HepG2 (cell line): ENCODE results near the gene PRDM15. TPM values are rescaled to one million over a fixed set of nuclear protein-coding genes. Genes with fewer than 3 reads are reported as not detected.
A peak's percentile ranks its signal among the peaks of the same experiment; 100 is the strongest.

Source experiments
- CTCF ChIP-seq: sonication (generic); formaldehyde crosslinking; IDR thresholded peaks from 2 replicates; pipeline ENCODE4 v1.5.0; 2020; ENCODE audit warnings: mild to moderate bottlenecking, missing genetic modification reagents, moderate library complexity
- GZF1 ChIP-seq: sonication (generic); formaldehyde crosslinking; IDR thresholded peaks from 2 replicates; pipeline ENCODE4 v1.5.1; 2020; ENCODE audit warnings: mild to moderate bottlenecking, missing genetic modification reagents
- HNRNPH1 ChIP-seq: fragments of 200-400 bp; formaldehyde crosslinking; optimal IDR thresholded peaks from 2 replicates; pipeline ENCODE3; 2017; ENCODE audit warnings: mild to moderate bottlenecking, low read depth, low read length
- KDM1A ChIP-seq: IDR thresholded peaks from 2 replicates; pipeline ENCODE4 v1.6.1; 2016; ENCODE audit warnings: missing compliant biosample characterization
- PCBP1 ChIP-seq: fragments of 200-400 bp; formaldehyde crosslinking; IDR thresholded peaks from 2 replicates; pipeline ENCODE4 v1.6.1; 2017; ENCODE audit warnings: mild to moderate bottlenecking, low read depth, low read length, borderline replicate concordance
- PITX1 ChIP-seq: sonication (generic); formaldehyde crosslinking; IDR thresholded peaks from 2 replicates; pipeline ENCODE4 v1.5.1; 2020; ENCODE audit warnings: mild to moderate bottlenecking, missing genetic modification reagents
- PRPF4 ChIP-seq: fragments of 200-400 bp; formaldehyde crosslinking; IDR thresholded peaks from 2 replicates; pipeline ENCODE4 v1.6.1; 2016; ENCODE audit warnings: low read length, low read depth; ENCODE audit not compliant: poor library complexity, severe bottlenecking
- RERE ChIP-seq: IDR thresholded peaks from 2 replicates; pipeline ENCODE4 v1.6.1; 2016; ENCODE audit warnings: low read depth, missing genetic modification reagents, missing compliant biosample characterization
- STAG1 ChIP-seq: sonication (generic); formaldehyde crosslinking; IDR thresholded peaks from 2 replicates; pipeline ENCODE4 v1.4.0; 2020; ENCODE audit warnings: missing genetic modification reagents
- ZNF543 ChIP-seq: sonication (generic); formaldehyde crosslinking; IDR thresholded peaks from 2 replicates; pipeline ENCODE4 v1.4.0; 2020; ENCODE audit warnings: mild to moderate bottlenecking, missing genetic modification reagents
- ZNF776 ChIP-seq: sonication (generic); formaldehyde crosslinking; IDR thresholded peaks from 2 replicates; pipeline ENCODE4 v1.4.0; 2020; ENCODE audit warnings: mild to moderate bottlenecking, missing genetic modification reagents
- polyA plus RNA-seq, 8 experiments: library from polyadenylated mRNA; depleted of rRNA in 3 of 8; stranded (reverse) in 7 of 8; unstranded in 1 of 8; fragments of >200 nt; fragmentation: Illumina TruSeq in 4 of 8; extraction: Trizol in 4 of 8; gene quantifications; 2 replicates each; pipeline versions ENCODE4 v1.2.1 to v1.2.3, GENCODE V29; 2011 to 2016; ENCODE audit warnings: low read depth in 4 of 8, missing spikeins in 1 of 8, mixed read lengths in 1 of 8; ENCODE audit not compliant: insufficient read depth in 1 of 8
- total RNA-seq, 5 experiments: library from RNA; depleted of rRNA; stranded (reverse); fragments of >200 nt; fragmentation: Illumina TruSeq; extraction: Trizol; gene quantifications; 2 replicates each; pipeline ENCODE4 v1.2.3, GENCODE V29; 2016; ENCODE audit warnings: low read depth in 1 of 5

The PRDM15 gene
- total and polyA plus RNA-seq, 2 of the 13 experiments (the other 11 are each of a cell fraction or from before 2014, with no cell fraction given): 4.0 to 6.9 TPM

GRCh38 chr21:41876928-41877652 is 2.1 kb downstream of the PRDM15 start (continued):
- no peak for TF ChIP-seq RERE
- peak; percentile 19; the same call in 1 of the 2 replicates for TF ChIP-seq CTCF (CRISPR knock-in tag)
- TF ChIP-seq KDM1A (CRISPR knock-in tag): peak; percentile 55; the same call in 1 of the 2 replicates
- no peak for TF ChIP-seq ZNF543 (CRISPR knock-in tag)
- TF ChIP-seq PCBP1: 0 out of 2 replicates have a peak, but pooled peaks have one; percentile 50
- TF ChIP-seq PITX1 (CRISPR knock-in tag): no peak
- TF ChIP-seq STAG1 (CRISPR knock-in tag): peak; percentile 11; the same call in 1 of the 2 replicates
- TF ChIP-seq GZF1 (CRISPR knock-in tag): no peak
- TF ChIP-seq PRPF4: no peak
- no peak for TF ChIP-seq ZNF776 (CRISPR knock-in tag)
- TF ChIP-seq HNRNPH1: no peak
